Neural cell (in vitro differentiated cells): ENCODE data around the gene HDGFL3.

Experiments
- CTCF ChIP-seq: fragments of 450-650 bp; IDR thresholded peaks from 2 replicates; pipeline ENCODE4 v1.5.1; 2014; ENCODE audit warnings: antibody characterized with exemption, mild to moderate bottlenecking, moderate library complexity; ENCODE audit not compliant: poor library complexity, severe bottlenecking
- EP300 ChIP-seq: fragments of 450-650 bp; conservative IDR thresholded peaks from 2 replicates; pipeline ENCODE4 v1.6.1; 2014; ENCODE audit warnings: antibody characterized with exemption, mild to moderate bottlenecking, moderate library complexity; ENCODE audit not compliant: poor library complexity, severe bottlenecking
- EZH2 ChIP-seq: fragments of 200-600, 300-800 bp; shearing (Covaris generic), sonication (generic); IDR thresholded peaks from 2 replicates; pipeline ENCODE4 v1.6.1; 2014; ENCODE audit warnings: antibody characterized with exemption, low read length, borderline replicate concordance, mild to moderate bottlenecking; ENCODE audit not compliant: insufficient read depth, poor library complexity, severe bottlenecking
- MXI1 ChIP-seq: fragments of 450-650 bp; conservative IDR thresholded peaks from 2 replicates; pipeline ENCODE4 v1.6.1; 2014; ENCODE audit warnings: antibody characterized with exemption, mild to moderate bottlenecking; ENCODE audit not compliant: poor library complexity, severe bottlenecking
- POLR2AphosphoS5 ChIP-seq: IDR thresholded peaks from 2 replicates; pipeline ENCODE4 v1.6.1; 2012
- RAD21 ChIP-seq: fragments of 450-650 bp; conservative IDR thresholded peaks from 2 replicates; pipeline ENCODE4 v1.6.1; 2014; ENCODE audit warnings: antibody characterized with exemption, mild to moderate bottlenecking, moderate library complexity
- TAF1 ChIP-seq: IDR thresholded peaks from 2 replicates; pipeline ENCODE4 v1.6.1; 2012; ENCODE audit warnings: low read depth

- TF ChIP-seq POLR2AphosphoS5, result no peak
- TF ChIP-seq CTCF, result no peak
- no peak for TF ChIP-seq RAD21
- TF ChIP-seq TAF1, result no peak
- no peak for TF ChIP-seq EZH2
- no peak for TF ChIP-seq EP300
- TF ChIP-seq MXI1, result no peak
These were observed 109.5 kb downstream of the HDGFL3 start for GRCh38 chr15:83098079-83098478.
